ENCODE data around the gene IGFBP4.
A peak's percentile ranks its signal among the peaks of the same experiment; 100 is the strongest.

IGFBP4 gene

GRCh38 chr17:40457369-40457768, 14.1 kb downstream of the IGFBP4 start:
- DNase-seq: no peak

DNA sequence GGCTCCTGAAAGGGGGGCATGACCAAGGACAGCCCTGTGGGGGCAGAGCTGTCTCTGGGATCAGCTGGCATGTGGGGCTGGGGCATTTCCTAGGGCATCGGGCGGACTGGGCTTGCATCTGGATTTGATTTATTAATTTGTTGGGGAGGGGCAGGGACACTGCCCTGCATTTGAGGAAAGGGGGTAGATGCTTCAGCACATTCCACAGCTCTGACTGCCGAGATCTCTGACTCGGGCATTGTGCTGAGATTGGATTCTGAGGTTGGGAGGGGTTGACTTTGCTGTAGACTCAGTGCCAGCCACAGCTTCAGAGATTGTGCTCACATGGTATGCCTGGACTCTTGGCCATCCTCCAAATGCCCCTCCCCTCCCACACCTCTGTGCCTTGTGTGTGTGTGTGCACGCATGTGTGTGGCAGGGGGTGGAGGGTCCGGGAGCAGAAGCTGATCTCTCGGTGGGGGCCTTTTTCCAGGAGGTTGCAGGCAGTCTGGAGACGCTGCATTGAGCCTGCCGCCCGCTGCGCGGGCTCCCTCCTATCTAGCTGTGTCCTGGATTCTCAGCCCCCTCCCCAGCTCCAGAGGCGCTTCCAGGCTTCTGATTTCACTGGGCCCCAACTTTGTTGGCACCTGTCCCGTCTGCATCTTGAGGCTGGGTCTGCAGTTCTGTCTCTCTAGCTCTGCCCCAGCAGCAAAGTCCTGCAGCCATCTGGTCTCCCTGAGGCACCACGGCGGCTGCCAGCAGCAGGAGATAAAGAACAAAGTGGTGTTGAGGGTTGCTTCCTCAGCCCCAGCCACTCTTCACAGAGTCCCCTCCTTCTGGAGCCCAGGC, 14.9 kb downstream of the IGFBP4 start:
- DNase-seq: peak; percentile 84

DNA sequence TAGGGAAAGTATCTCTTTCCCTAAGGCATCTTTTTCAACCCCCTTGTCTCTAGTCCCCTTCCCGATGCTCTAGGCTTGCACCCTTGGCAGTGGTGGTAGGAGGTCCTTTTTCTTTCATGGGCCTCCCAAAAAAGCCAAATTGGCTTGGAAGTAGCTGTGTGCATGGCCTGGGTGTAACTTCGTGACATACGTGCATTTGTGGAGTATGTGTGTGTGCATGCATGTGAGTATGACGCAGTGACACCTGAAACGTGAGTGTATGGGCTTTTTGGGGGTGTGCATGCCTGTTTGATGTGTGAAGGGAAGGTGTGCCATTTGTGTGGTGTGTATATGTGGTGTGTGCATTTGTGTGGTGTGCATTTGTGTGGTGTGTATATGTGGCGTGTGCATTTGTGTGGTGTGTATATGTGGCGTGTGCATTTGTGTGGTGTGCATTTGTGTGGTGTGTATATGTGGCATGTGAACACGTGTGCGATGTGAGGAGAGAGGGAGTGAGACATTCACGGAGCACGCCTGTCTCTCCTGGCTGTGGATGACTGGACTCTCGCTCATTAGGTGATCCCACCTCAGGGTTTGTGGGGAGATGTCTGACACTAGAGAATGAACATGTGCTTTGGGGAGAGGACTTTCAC, 15.7 kb downstream of the IGFBP4 start:
- no peak for DNase-seq

DNA sequence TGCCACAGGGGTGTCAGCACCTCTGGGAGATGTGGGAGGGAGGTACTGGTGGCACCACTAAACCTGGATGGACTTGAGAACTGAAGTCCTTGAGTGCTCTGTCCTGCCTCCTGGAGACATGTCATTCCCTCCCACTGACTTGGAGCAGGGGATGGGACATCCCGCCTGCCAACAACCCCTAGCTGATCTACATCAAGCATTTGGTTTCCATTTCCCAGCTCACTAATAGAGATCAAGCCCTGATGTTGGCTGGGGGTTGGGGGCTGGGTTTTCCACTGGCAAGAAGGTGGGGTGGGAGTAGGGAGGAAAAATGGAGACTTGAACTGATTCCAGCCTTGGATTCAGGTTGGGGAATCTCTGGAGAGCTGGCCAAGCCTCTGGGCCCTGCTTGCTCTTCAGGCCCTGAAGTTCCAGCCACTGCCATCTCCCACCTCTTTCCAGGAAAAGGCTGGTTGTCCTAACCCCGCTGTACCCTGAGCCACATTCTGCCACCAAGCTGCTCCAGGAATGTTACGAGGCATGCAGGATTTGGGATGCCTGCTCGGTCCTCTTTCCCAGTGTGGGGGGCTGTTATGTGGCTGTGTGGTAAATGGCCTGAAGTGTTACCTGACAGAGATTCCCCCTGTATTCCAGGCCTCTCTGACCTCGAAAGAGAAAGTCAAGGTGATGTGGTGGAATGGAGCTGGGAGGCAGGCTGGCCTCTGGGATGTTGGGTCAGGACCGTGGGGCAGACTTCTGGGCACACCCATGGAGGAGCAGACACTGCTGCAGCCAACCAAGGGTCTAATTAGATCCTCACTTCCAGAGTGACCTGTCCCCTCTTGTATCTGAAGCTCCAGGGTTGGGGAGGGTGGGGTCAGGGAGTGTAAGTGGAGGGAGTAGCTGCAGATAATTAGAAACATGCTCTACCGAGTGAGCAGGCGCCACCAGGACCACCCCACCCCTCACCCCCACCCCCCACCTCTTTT, 16.7 kb downstream of the IGFBP4 start:
- DNase-seq: peak; percentile 63

DNA sequence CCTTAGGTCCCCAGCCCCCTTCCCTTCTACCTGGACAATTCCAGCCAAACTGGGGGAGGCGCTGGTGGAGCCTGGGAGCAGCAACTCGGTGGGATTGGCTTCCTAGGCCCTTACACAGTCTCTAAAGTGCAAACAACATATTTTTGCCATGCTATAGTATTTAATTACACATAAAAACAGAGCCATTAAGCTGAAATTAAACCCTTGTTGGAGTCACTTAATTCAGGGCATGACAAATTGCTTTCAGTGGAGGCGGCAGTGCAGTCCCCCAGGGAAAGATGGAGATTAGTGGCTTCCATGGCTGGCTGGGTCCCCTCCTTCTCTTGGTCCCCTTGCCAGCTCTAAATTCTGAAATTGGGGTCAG, 17.3 kb downstream of the IGFBP4 start:
- DNase-seq: peak; percentile 39

- peak; percentile 66 for DNase-seq
Measured at GRCh38 chr17:40460968-40461731, 17.9 kb downstream of the IGFBP4 start.

DNA sequence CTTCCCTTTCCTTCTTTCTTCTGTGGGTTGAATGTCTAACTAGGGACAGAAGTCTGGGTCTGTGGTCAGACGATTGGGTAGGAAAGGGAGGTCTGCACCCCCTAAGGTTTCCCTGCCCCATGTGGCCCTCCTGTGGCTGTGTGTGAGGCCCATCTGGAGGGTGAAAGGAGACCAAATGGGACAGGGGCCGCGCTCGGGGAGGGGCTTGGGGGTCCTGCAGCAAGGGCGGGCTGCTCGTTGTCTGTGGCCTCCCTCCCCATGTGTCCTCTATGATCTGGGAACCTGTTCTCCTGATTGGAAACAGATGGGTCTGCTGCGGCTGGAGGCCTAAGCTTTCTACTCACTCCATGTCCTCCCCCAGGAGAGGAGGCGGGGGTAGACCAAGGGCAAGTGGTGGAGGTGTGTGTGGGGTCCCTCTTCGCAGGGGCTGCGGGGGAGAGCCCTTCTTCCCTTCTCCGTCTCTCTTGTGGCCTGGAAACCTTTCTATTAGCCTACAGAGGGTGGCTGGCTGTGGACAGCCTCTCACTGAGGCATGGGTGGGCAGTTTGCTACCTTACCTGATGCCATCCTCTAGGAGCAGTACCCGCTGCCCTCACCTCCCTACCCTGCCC, 18.6 kb downstream of the IGFBP4 start:
- peak; percentile 66 for DNase-seq

DNA sequence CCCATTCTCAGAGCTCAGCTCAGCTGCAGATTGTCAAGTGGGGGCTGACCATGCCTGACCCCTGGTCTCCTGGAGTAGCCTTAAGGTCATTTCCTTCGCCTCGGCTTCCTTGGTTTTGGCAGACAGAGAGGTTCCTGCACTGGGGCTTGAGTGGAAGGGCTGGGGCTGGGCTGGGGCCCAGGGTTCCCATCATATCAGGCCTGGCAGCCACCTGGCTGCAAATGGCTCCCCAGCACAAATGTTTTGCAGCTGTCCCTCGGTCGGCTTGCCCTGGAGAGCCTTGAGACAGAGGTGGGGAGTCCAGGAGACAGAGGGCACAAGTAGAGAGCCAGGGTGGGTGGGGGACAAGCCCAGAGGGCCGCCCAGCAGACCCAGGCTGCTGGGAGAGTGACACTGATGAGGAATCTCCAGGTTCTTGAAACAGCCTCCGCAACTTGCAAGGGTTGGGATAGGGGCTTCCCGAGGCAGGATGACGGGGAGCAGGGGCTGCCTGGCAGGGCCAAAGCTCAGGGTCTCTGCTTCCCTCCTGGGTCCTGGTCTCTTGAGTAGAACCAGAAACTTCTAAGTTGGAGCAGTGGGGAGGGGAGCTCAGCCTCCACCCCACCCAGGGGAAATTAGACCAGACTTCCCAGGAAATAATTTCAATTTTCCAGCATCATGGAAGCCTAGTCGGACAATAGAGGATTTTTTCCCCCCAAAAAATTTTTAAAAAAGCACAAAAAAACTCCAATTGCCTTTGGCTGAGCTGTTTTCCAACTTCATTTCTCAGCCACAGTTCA, 19.3 kb downstream of the IGFBP4 start:
- no peak for DNase-seq

GRCh38 chr17:40463122-40463550, 19.9 kb downstream of the IGFBP4 start:
- DNase-seq: no peak

- DNase-seq: no peak
Measured at GRCh38 chr17:40464392-40464855, 21.2 kb downstream of the IGFBP4 start.

DNA sequence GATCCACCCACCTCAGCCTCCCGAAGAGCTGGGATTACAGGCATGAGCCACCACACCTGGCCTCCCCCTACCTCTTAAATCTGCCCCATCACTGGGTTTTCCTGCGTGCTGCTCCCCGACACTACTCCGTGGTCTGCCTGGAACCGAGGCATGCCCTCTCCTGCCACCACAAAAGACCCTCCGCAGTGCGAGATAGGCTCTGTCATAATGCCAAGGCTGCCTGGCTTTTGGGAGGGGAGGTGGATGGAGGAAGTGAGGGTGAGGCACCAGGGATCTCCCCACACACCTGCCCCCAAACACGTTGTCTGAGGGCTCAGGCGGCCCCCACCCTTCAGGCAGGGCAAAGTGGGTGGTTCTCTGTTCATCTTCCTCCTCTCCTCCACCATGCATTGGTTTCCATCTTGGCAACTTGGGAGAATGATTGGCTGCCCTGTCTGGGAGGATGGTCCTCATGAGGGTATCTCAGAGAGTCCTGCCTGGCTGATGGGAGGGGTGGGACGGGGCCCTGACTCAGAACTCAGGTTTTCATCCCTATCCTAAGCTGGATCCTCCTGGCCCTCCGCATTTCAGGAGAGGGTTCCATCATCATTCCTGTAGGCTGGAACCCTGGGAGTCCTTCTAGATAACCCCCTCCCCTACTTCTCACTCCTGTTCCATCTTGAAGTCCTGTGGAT, 23.2 kb downstream of the IGFBP4 start:
- no peak for DNase-seq

GRCh38 chr17:40467281-40467867, 24.1 kb downstream of the IGFBP4 start:
- DNase-seq: no peak

DNA sequence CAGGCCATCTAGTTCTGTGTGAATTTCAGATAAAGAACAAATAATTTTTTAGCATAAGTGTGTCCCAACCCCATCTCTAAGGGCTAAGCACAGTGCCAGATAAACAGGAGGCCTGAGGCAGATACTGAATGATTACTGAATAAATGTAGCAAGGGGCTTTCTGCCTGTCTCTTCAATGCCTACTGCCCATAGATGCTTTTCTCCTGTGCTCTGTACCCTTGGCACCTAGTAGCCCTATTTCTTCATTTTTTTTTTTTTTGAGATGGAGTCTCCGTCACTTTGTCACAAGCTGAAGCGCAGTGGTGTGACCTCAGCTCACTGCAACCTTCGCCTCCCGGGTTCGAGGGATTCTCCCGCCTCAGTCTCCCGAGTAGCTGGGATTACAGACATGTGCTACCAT, 25.3 kb downstream of the IGFBP4 start:
- DNase-seq: no peak

DNA sequence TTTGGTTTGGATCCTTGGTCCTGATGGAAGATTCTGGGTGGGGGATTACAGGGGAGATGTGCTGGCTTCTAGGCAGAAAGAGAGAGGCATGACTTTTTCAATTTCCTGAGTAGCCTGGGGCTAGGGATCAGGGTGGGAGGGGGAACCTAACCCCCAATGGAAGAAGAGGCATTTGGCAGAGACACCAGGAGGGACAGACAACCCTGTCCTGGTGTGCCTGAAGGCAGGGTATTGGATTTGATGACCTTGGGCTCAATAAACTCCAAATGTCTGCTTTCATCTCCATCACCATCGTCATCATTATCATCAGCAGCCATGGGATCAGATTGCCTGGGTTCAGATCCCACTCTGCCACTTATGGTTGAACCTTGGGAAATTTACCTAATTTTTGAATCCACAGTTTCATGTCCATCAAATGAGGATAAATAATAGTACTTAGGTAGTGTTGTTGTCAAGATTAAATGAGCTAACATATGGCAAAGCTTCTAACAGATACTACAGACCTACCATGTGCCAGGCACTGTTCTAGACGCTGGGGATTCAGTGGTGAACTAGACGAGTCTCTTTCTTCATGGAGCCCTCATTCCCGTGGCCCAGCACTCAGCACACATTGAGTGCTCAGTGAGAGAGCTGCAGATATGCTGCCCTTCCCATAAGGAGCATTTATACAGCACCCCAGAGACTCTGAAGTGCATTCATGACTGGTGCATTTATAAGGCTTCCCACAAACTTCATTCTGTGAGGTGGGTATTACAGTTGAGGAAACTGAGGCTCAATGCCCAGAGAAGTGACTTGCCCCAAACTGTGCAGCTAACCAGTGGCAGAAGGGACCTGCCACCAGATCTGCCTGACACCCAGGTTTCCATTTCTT, 26.8 kb downstream of the IGFBP4 start:
- DNase-seq: no peak

DNA sequence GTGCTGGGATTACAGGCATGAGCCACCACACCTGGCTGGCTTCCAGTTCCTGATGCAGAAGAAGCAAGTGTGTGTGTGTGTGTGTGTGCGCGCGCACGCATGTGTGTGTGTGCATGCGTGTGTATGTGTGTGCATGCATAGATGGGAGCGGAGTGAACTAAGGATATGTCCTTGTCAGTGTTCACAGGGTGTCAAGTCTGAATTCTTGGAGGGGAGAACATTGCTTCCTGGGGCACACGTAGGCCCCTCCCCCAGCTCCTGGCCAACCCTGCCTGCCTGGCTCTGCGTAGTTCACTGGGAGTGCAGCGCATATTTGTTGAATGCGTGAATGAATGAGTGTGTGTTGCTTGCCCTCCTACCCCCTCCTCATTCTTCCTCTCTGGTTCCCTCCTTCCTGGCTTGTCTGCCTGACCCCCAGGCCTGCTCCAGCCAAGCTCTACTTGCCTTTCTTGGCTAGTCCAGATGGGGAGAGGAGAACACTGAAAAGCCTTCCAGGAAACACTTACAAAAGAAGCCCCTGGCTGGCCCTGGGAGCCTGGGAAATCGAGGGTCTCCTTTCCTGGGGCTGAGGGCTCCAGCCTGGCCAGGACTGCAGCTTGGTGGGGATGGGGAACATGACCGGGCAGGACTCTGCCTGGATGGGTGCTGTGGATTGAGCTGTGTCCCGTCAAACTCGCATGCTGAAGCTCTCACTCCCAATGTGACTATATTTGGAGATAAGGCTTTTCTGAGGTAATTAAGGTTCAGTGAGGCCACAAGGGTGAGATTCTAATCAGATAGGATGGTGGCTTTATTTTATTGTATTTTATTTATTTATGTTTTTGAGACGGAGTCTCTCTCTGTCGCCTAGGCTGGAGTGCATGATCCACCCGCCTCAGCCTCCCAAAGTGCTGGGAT, 27.9 kb downstream of the IGFBP4 start:
- no peak for DNase-seq

DNA sequence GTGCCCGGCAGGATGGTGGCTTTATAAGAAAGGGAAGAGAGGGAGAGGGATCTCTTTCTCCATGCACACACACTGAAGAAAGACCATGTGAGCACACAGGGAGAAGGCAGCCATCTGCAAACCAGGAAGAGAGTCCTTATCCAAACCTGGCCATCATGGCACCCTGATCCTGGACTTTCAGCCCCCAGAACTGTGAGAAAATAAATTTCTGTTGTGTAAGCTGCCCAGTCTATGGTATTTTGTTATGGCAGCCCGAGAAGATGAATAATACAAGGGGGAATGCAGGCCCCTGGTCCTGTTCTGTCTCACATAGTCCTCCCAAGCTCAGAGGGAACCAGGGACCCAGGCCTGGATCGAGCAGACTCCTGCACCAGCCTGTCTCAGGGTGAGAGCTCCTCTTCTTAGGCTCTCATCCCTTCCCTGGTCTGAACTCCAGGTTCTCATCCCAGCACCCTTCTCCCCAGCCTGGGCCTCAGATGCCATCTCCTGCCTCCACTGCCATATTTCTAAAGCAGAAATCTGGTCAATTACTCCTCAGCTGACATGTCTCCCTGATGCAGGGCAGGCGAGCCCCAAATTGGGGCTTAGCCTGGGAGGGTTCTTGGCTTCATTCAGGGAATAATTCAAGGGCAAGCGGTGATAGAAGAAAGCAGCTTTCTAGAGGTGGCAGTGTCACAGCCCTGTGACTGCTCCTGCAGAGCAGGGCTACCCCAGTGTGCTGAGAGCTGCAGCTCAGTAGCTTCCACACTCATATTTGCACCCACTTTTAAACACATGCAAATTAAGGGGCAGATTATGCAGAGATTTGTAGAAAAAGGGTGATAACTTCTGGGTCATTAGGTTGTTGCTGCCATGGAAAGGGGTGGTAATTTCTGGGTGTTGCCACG, 28.8 kb downstream of the IGFBP4 start:
- DNase-seq: no peak

Data from eye (tissue), 1 donor.